HepG2 (cell line): ENCODE data around the gene ZNF154.

Experiments
- CTCF ChIP-seq: sonication (generic); formaldehyde crosslinking; IDR thresholded peaks from 2 replicates; pipeline ENCODE4 v1.5.0; 2020; ENCODE audit warnings: mild to moderate bottlenecking, missing genetic modification reagents, moderate library complexity
- GABPA ChIP-seq, 2 experiments: IDR thresholded peaks; 2 replicates each; pipeline ENCODE4 v1.6.1; 2011 to 2016; ENCODE audit warnings: low read depth in 2 of 2, low read length in 1 of 2, missing biosample characterization in 1 of 2, missing genetic modification characterization in 1 of 2
- GLMP ChIP-seq: sonication (generic); formaldehyde crosslinking; IDR thresholded peaks from 2 replicates; pipeline ENCODE4 v1.9.0; 2021; ENCODE audit warnings: missing genetic modification reagents, mild to moderate bottlenecking, borderline replicate concordance
- RELA ChIP-seq: sonication (generic); formaldehyde crosslinking; IDR thresholded peaks from 2 replicates; pipeline ENCODE4 v1.4.0; 2020; ENCODE audit warnings: missing genetic modification reagents
- SMC3 ChIP-seq: IDR thresholded peaks from 2 replicates; pipeline ENCODE4 v1.6.1; 2011; ENCODE audit warnings: low read length, improper control_type of control experiment
- ZNF414 ChIP-seq: sonication (generic); formaldehyde crosslinking; IDR thresholded peaks from 2 replicates; pipeline ENCODE4 v1.5.0; 2020; ENCODE audit warnings: missing genetic modification reagents

- no peak for TF ChIP-seq CTCF (CRISPR knock-in tag)
- no peak for TF ChIP-seq RELA (CRISPR knock-in tag)
- TF ChIP-seq GABPA (IDR thresholded peaks at IDR 0.05; ENCODE audit: low read depth, low read length): no peak
- no peak for TF ChIP-seq GABPA (CRISPR knock-in tag; IDR thresholded peaks at IDR 0.05; ENCODE audit: low read depth)
- no peak for TF ChIP-seq ZNF414 (CRISPR knock-in tag)
- TF ChIP-seq SMC3: no peak
- TF ChIP-seq GLMP: no peak
These were observed 60.5 kb downstream of the ZNF154 start for GRCh38 chr19:57648331-57649003.
